Choroid plexus epithelial cell (primary cell): ENCODE measurements around the gene ITGA7.

Experiments used
- DNase-seq: peaks from one replicate; pipeline ENCODE4 v3.0.0-alpha.2; 2010; ENCODE audit warnings: low read depth
- H3K4me3 ChIP-seq: 2 replicates; pipeline ENCODE4 v1.5.1; 2011; ENCODE audit warnings: low read depth, mild to moderate bottlenecking, control low read depth, low read length, moderate library complexity
- TF ChIP-seq, protein P1 (sequence below): conservative IDR thresholded peaks from 2 replicates; pipeline ENCODE4 v1.5.1; 2011; ENCODE audit warnings: low read depth, mild to moderate bottlenecking, control low read depth, inconsistent platforms, low read length, moderate library complexity

ITGA7 gene

DNA sequence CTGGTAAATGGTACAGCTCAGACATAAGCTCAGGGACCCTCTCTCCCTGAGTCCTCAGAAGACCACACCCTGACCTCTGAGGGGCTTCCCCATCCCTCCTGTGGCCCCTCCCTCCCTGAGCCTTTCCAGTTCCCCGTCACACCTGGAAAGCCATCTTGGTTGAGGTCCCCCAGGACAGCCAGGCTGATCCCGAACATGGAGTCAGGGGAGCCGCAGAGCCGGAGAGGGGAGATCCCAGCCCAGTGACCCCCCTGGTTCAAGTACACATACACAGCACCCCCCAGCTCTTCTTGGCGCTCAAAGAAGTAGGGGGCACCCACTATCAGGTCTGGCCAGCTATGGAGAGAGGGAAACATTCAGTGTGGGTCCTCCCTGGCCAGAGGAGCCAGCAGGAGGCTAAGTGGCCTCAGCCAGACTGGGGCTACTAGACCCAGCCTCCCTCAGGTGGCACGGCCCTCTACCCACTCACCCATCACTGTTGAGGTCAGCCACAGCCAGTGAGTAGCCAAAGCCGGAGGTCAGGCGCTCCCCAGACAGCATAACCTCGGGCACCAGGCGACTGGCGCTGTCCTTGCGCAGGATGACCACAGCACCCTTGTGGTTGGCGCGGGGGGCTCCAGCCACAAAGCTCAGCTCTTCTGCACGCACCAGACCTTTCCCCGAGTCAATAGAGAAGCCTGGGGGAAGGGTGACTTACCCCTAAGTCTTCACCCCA, 9.3 kb downstream of the ITGA7 start:
- no peak overlapping the region for H3K4me3 ChIP-seq
- DNase-seq = no peak
- TF ChIP-seq, protein P1, sequence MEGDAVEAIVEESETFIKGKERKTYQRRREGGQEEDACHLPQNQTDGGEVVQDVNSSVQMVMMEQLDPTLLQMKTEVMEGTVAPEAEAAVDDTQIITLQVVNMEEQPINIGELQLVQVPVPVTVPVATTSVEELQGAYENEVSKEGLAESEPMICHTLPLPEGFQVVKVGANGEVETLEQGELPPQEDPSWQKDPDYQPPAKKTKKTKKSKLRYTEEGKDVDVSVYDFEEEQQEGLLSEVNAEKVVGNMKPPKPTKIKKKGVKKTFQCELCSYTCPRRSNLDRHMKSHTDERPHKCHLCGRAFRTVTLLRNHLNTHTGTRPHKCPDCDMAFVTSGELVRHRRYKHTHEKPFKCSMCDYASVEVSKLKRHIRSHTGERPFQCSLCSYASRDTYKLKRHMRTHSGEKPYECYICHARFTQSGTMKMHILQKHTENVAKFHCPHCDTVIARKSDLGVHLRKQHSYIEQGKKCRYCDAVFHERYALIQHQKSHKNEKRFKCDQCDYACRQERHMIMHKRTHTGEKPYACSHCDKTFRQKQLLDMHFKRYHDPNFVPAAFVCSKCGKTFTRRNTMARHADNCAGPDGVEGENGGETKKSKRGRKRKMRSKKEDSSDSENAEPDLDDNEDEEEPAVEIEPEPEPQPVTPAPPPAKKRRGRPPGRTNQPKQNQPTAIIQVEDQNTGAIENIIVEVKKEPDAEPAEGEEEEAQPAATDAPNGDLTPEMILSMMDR = no peak

DNA sequence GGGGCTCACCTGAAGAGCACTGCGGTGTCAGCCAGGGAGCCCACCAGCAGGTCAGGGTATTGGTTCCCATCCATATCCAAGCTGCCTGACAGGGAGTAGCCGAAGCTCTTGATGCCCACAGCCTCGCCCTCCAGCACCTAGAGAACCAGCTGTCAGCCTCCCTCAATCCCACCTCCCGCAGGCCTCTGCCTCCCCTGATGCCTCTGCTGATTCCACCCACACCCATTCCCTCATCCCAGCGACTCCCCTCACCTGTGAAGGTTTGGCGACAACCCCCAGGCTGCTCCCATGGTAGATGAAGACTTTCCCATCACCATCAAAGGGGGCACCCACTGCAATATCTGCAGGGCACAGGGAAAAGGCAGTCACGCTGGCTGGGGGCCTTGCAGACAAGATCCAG, 10.0 kb downstream of the ITGA7 start:
- DNase-seq = no peak
- TF ChIP-seq, protein P1 = no peak
- H3K4me3 ChIP-seq = no peak overlapping the region

DNA sequence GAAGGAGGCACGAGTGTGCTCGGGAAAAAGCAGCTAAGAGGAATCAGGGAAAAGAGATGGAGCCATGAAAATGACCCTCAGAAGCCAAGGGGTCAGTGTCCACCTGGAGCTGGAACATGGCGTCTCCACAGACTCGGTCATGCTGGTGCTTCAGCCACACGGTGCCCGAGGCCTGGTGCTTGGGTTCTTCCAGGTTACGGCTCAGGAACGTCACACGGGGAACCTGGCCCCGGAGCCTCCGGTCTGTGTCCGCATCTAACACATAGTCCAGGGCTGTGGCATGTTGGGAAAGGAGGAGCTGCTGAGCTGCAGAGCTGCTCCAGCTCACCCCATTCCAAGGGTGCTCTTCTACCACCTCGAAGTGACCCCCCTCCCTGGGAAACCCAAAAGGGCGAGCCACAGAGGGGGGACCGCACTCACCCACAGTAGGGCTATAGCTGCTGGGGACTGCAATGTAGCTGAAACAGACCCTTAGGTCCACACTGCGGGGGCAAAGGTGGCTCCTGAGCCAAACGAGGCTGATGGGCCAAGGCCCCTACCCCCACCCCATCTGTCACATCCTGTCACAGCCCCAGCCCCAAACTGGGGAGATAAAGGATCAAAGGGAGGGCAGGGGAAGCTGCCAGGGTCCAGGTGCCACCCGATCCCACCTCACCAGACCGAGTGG, 10.8 kb downstream of the ITGA7 start:
- TF ChIP-seq, protein P1 = no peak
- no peak overlapping the region for H3K4me3 ChIP-seq
- no peak for DNase-seq

DNA sequence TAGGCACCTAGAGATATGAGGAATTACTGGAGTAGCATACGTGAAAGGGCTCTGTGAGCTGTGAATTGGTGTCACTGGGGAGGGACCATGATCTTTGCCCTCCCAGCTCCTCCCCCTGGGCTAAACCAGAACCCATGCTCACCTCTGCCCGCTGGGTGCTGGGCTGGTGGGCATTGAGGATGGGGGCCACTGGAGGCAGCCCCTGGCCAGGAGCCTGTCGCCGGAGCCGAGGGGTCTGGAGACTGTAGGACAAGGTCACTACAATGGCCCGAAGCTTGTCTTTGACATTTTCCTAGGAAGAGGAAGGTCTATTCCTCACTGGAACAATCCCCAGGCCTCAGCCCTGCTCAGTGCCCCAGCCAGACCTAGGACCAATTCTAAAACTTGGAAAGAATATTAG, 11.6 kb downstream of the ITGA7 start:
- DNase-seq = no peak
- TF ChIP-seq, protein P1 = no peak
- no peak overlapping the region for H3K4me3 ChIP-seq

DNA sequence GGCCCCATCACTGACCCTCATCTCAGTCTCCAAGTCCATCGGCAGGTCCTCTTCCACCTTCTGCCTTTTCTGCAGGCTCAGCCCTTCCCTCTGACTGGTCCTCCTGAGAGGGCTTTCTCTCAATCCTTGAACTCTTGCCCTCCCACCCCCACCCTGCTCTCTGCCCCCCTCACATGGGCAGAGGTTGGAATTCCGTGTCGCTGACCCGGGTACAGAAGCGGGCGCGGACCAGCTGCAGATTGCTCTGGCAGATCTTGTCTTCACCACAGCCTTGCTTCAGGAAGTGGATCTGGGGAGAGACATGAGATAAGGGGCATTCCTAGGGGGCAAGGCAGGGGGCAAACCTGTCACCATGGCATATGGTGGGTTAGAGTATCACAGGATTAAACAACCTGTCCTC, 12.4 kb downstream of the ITGA7 start:
- no peak overlapping the region for H3K4me3 ChIP-seq
- TF ChIP-seq, protein P1 = no peak
- DNase-seq = no peak

DNA sequence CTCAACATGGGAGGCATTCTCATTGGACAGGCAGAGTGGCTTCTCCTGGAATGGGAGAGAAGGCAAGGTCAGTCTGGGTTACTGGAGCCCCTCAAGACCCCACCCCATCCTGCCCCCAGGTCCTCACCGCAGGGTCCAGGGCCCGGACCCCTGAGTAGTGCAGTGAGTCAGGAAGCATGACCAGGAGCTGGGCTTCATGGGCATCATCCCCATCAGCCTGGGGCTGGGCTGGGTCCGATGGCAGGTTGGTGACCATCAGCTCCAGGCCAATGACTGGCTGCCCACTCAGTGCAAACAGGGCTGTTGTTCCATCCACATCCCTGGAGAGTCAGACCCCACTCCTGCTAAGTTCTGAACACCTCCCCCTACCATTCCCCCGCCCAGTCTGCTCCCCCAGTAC, 13.1 kb downstream of the ITGA7 start:
- DNase-seq = no peak
- no peak overlapping the region for H3K4me3 ChIP-seq

DNA sequence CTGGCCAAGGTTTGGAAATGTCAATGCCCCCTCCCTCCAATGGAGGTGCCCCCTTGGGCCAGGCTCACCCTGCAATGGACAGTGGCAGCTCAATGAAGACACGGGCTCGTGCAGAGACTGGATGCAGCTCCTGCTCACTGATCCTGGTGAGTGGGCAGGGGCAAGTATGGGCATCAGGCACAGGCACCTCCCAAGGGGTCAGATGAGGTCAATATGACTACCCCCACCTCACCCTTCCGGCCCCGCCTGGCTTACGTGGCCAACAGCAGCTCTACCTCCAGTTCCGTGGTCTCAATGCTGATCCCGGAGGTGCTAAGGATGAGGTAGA, 13.6 kb downstream of the ITGA7 start:
- DNase-seq = no peak
- TF ChIP-seq, protein P1 = no peak
- no peak overlapping the region for H3K4me3 ChIP-seq

More for the DNA sequence above, 13.1 kb downstream of the ITGA7 start:
- TF ChIP-seq, protein P1 = no peak
